Fibroblast of villous mesenchyme (primary cell): ENCODE data around the gene CNTNAP2. TPM values are rescaled to one million over a fixed set of nuclear protein-coding genes. Genes with fewer than 3 reads are reported as not detected.
"Not testable (repeated sequence)": the region's sequence is repeated elsewhere in the genome, so short reads cannot be mapped to it uniquely, and the experiment has no call there.

ENCODE experiments used
- DNase-seq: peaks from one replicate; pipeline ENCODE4 v3.0.0-alpha.2; 2010; ENCODE audit warnings: low read depth
- H3K4me3 ChIP-seq: 2 replicates; pipeline ENCODE4 v1.5.1; 2011; ENCODE audit warnings: low read depth, mild to moderate bottlenecking, low read length
- CTCF ChIP-seq: IDR thresholded peaks from 2 replicates; pipeline ENCODE4 v1.5.1; 2012; ENCODE audit warnings: low read depth, mild to moderate bottlenecking, low read length; ENCODE audit not compliant: insufficient read depth
- total RNA-seq: library from RNA; depleted of rRNA; stranded (reverse); fragments of >200 nt; gene quantifications from 2 replicates; pipeline ENCODE4 v1.2.3, GENCODE V29; 2012

CNTNAP2 gene
- total RNA-seq, 1 donor = not detected

GRCh38 chr7:146177301-146177700 lies 60.7 kb downstream of the CNTNAP2 start:
- DNase-seq = no peak
- no peak overlapping the region for H3K4me3 ChIP-seq
- no peak for TF ChIP-seq CTCF

GRCh38 chr7:146185844-146186243 lies 69.2 kb downstream of the CNTNAP2 start:
- no peak overlapping the region for H3K4me3 ChIP-seq
- no peak for TF ChIP-seq CTCF
- DNase-seq = no peak

GRCh38 chr7:146191428-146191827 lies 74.8 kb downstream of the CNTNAP2 start:
- not testable (repeated sequence) for DNase-seq, H3K4me3 ChIP-seq

GRCh38 chr7:146201945-146202344 lies 85.3 kb downstream of the CNTNAP2 start:
- TF ChIP-seq CTCF = no peak
- DNase-seq = no peak
- no peak overlapping the region for H3K4me3 ChIP-seq

- no peak for DNase-seq
- TF ChIP-seq CTCF = no peak
- no peak overlapping the region for H3K4me3 ChIP-seq
Observed at GRCh38 chr7:146206270-146206669, 89.7 kb downstream of the CNTNAP2 start.

GRCh38 chr7:146208492-146208891 lies 91.9 kb downstream of the CNTNAP2 start:
- no peak for TF ChIP-seq CTCF
- no peak overlapping the region for H3K4me3 ChIP-seq
- DNase-seq = no peak

- H3K4me3 ChIP-seq = no peak overlapping the region
- no peak for DNase-seq
- no peak for TF ChIP-seq CTCF
Observed at GRCh38 chr7:146214842-146215241, 98.2 kb downstream of the CNTNAP2 start.
